HG02678 (cell line): ENCODE data around the gene IGF1.
A peak's percentile ranks its signal among the peaks of the same experiment; 100 is the strongest.

Experiments used
- ATAC-seq: cut with Tn5 transposase; IDR thresholded peaks from one replicate; pipeline ENCODE4 v1.9.1; 2021; ENCODE audit warnings: mild to moderate bottlenecking, moderate library complexity; ENCODE audit not compliant: unreplicated experiment

IGF1 gene

GRCh38 chr12:102497743-102498142, 17.4 kb upstream of the IGF1 start:
- no peak for ATAC-seq

- no peak for ATAC-seq
These were observed 16.2 kb upstream of the IGF1 start for GRCh38 chr12:102496591-102496990.

DNA sequence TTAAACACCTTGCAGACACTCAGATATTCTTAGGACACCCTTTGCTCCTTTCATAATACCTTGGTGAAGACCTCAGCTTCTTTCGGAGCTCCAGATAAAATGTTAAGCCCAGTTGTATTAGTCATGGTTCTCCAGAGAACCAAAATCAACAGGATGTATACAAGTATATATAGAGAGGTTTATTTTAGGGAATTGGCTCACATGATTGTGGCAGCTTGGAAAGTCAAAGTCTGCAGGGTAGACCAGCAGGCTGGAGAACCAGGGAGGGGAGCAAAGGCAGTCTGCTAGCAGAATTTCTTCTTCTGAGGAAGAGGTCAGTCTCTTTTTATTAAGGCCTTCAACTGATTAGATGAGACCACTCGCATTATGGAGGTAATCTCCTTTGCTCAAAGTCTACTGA, 6.9 kb upstream of the IGF1 start:
- no peak for ATAC-seq

DNA sequence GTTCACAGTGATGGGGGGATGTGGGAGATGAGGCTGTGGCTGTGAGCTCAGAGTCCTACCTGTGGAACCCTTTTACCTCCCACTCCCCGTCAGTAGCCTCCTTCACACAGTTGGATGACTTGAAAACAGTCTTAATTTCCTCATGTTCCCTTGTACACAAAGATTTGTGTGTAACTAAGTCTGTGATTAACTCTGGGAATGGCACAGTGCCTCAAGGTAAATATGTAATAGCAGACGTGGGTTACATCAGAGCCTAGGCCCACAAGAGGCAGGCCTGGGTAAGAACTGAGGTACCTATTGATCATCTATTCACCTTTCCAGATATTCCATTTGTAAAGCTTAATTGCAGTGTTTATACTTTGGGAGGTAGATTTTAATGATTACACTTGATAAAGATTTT, 5.8 kb upstream of the IGF1 start:
- no peak for ATAC-seq

GRCh38 chr12:102484428-102484958, 4.1 kb upstream of the IGF1 start:
- ATAC-seq = peak; percentile 49

DNA sequence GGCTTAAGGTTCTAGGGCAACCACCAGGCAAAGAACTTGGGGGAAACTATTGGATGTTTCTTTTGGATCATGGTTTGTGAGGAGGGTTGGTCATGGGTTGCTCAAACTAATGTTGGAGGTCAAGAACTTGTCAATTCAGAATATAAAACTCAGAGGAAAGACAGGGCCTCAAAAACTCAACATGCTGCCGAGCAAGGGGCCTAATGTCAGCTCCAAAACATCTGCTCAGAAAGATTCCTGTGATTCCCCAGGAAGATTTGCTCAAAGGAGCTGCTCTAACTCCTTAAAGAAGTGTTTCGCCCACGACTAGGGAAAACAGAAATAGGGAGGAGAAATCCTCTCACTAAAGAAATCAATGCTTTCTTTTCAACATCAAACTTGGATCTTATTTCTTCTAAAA, 3.7 kb upstream of the IGF1 start:
- no peak for ATAC-seq

DNA sequence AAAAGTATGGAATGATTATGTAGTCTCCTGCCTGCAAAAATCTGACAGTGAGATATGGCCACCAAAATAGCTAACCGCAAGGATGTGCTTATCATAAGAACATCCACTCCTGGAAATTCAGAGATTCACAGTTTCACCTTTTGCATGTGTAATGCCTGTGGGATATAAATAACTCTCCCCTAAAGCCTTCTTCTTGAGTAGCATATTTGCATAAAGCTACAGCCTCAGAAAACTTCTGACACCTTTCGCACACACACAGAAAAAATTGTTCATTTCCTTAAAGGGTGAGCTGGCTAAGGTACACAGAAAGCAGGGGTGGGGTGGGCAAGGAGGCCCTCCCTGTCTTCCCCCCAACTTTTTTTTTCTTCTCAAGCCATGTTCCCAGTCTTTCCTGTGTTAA, 3.1 kb upstream of the IGF1 start:
- ATAC-seq = peak; percentile 56

DNA sequence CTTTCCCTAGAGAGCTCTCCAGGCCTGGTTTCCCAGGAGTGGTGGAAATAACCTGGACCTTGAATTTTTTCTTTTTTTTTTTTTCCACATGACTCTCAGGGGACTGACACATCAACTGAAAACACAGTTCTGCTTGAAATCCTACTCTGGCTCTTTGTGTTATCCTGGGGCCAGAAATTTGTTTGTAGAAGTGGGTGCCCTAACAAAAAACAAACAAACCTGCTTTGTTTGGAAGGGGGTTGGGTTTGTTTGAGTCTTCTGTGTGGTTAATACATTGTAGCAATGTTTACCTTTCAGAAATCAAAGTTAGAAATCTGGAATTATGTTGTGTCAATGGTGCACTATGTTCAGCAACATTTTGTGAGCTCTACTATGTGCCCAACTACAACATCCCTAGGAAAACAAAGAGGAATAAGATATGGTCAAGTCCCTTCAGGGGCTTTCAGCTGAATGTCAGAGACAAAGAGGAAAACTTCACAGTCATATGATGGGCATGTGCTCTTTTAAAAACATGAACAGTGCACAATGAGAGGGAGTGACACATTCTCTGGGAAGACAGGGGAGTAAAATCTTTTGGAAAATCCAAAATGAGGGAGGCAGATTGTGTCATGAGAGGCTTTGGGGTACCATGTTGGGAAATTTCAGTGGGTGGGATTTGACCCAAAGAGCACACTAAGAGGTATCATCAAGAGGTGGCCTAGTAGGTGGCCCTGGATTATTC, 1.5 kb upstream of the IGF1 start:
- ATAC-seq = no peak

- ATAC-seq = no peak
These were observed 424 bp downstream of the IGF1 start for GRCh38 chr12:102479939-102480338.

GRCh38 chr12:102479099-102479885, 1.1 kb downstream of the IGF1 start:
- peak; percentile 34 for ATAC-seq

DNA sequence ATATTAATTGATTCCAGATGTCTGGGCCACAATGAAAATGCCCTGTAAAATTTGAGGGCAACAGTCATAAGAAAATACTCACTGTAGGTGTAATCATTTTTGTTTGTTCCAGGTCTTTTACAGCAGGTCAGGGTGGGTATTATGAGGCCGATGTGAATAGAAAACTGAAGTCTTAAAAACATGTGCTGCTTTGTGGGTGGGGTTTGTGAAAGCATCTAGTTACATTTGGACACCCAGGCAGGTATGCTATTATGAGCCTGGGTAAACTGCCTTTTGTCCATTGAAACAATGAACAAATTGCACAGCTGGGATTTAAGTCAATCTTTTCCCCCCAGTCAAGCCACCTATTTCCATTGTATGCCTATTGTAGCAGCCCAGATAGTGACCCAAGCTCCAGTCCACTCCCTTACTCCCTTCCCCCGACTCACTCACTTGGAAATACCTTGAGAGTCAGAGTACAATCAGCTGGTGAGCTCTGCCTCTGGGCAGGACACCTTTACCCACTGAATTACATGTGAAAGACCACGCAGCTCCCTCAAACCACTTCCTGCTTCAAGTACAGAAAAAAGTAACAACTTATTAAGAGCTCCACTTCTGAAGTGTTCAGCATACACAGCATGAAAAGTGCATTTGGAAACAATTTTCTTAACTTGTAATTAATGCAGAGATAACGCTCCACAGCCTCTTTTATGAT, 1.8 kb downstream of the IGF1 start:
- peak; percentile 63 for ATAC-seq

- ATAC-seq = no peak
These were observed 5.0 kb downstream of the IGF1 start for GRCh38 chr12:102475355-102475754.

DNA sequence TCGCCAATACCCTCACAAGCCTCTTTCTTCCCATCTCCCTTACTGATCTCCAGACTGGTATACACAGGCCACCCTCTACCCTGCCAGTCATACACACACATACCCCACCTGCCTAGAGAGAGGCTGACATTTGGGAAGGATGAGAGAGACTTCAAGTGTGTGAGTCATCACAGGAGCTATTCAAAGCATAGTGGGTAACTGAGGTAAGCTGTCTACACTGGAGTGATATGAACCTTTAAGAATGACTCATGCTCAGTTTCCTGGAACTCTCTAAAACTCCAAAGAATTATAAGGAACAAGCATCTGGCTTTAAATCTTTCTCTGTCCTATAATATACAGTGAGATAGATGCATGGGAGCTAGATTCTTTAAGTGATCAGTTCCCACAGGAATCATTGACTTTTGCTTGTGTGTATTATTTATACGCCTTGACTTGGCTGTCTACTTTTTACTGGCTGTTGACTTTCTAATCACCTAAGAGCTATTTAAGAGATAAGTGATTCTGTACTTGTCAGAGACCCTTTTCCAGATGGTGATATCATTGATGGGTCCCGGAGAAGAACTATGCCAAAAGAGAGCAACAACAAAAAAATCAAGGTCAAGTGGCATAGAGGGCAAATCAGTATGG, 5.8 kb downstream of the IGF1 start:
- no peak for ATAC-seq

- no peak for ATAC-seq
These were observed 7.9 kb downstream of the IGF1 start for GRCh38 chr12:102472496-102472895.

DNA sequence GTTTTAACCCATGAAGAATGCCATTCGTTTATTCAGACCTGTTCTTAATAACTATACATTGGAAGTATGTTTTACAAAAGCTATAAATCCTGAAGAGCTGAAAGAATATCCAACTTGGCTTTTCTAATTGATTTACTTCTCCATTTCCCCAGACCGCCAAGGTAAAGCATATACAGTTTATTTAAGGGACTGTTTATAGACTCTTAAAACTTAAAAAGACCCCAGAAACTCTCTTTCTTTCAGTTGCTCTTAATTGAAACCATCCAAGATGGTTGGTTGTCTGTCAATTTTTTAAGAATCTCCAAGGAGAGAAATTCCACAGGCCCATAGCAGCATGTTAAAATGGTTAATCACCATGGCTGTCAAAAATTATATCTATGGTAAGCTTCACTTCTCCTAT, 8.8 kb downstream of the IGF1 start:
- no peak for ATAC-seq

DNA sequence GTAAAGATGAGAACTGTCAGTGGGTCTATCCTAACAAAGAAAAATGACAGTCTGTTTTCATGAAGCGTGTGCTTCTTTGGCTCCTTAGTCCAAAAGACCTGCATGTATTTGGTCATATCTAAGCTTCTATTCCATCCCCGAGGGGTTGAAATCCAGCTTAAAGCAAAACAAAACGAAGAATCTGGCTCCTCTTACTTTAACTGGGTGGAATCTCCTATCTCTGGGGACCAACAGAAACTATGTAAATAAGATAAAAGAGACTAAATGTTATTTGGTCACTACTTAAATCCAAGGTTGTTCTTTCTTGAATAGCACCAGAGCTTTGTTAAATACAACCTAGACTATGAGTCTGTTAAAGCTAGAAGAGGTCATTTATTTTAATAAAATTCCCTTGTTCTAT, 9.4 kb downstream of the IGF1 start:
- ATAC-seq = no peak

DNA sequence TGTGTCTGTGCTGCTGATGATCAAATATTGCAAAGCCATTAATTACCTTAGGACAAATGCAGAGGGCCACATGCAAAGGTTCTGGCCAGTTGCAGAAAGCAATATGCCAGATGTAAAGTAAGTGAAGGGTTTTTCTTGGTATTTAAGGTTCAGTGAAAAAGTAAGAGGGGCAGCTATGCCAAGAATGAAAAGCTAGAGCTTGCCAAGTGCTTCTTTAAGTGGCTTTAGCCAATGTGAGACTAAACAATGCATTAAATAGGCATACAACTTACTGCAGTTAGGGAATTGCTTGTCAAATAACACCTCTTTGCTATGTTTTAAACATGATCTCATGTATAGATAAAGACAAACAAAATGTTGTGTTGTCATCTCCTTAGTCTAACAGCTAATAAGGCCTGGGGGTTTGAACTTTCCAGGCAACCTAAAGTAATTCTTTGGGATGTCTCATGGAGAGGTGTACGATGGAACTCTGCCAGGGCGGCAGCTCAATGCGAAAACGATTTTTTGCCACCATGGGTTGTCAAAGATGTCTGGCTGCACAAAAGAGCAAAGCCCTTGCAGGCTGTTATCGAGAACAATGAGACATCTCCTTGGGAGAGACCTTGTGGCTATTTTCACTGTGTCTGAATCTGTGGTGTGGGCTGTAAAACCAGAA, 12.0 kb downstream of the IGF1 start:
- no peak for ATAC-seq

DNA sequence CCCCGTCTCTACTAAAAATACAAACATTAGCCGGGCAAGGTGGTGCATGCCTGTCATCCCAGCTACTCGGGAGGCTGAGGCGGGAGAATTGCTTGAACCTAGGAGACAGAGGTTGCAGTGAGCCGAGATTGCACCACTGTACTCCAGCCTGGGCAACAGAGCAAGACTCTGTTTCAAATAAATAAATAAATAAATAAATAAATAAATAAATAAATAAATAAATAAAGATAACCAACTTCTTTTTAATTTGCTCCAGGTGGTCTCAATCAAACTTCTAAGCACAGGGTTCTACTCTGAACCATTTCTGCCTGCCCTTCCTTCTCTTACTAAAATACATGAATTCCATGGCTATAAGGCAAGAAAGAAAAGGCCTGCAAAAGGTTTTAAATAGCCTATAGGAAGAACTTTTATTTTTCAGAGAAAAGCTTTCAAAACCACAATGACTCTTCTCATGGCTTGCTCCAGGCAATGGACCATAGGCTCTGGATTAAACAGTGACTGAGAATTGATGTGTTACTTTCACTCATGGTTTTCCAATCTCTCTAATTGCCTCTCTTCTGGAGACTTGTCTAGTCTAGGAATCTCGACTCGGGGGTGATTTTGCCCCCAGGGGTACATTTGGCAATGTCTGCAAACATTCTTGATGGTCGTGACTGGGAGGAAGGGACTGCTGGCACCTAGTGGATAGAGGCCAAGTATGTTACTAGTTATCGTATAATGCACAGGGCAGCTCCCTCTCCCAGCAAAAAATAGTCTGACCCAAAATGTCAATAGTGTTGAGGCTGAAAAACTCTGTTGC, 14.4 kb downstream of the IGF1 start:
- ATAC-seq = no peak

DNA sequence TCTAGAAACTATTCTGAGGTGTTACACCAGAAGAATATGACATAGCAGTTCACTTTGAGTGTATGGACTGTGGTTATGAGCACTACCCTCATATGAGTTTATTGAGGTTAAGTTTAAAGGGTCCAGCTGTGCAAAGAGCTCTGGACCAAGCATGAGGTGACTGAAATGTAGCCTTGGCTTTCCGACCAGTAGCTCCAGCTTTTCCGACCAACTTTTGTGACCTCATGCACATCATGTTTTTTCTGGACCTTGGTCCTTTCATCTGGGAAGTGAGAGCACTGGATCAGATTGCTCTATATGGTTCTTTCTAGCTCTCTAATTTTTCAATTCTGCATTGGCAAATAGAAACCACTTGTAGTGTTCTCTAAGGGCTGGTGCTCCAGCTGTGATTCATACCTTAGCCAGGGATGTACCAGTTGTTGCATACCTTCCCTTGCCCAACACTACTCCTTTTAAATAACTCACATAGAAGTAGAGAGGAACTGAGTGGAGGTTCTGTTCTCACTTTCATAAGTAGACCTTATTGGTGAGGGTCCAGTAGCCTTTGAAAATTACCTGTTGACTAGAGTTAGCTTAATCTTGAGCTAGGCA, 16.6 kb downstream of the IGF1 start:
- ATAC-seq = no peak
